ENCODE results near the gene COMMD7.

GRCh38 chr20:32777177-32777956 lies 34.1 kb upstream of the COMMD7 start:
- TF ChIP-seq EZH2phosphoT487 (IDR thresholded peaks at IDR 0.05; ENCODE audit: low read depth, severe bottlenecking, unreplicated experiment) (no peak), CTCF (IDR thresholded peaks at IDR 0.05; ENCODE audit: poor library complexity) (no peak), EZH2 (IDR thresholded peaks at IDR 0.05; ENCODE audit: borderline replicate concordance) (no peak)

All from hepatocyte (in vitro differentiated cells).